ENCODE data around the gene NUPR1.

Gene NUPR1

GRCh38 chr16:28499854-28500253 is 38.9 kb downstream of the NUPR1 start:
- in situ Hi-C loops (cut with MboI; ENCODE audit: low sequenced_read_pairs) = loop anchor here (25.0 kb wide), 1 partner anchor 112 kb away; the partner anchor contains the start of gene SULT1A1

DNA sequence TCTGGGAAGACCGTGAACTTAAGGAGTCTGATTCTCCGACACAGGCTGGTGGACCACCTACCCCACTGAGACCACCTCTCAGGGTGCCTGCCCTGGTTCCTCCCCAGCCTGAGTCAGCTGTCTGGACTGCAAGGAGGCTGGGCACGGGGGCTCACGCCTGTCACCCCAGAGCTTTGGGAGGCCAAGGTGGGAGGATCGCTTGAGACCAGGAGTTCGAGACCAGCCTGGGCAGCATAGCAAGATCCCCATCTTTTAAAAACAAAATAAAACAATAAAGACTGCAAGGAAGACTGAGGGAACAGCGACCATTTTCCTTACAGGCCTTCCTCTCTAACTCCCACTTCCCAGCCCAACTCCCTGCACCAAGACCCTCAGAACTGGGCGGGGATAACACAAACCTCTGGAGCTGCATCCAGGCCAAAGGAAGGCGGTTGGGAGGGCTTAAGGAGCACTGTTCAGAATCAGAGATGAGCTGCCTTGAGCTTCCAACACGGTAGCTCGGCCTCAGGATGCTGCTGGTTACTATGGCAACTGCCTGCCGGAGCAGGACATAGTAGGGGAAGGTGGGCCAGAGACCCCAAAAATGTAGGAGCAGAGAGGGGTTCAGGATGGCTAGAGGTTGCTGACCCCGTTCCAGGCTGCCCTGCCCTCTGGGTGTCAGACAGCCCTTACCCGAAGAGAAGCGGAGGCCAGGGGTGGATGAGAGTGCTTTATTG is 40.0 kb downstream of the NUPR1 start:
- in situ Hi-C loops (cut with MboI; ENCODE audit: low sequenced_read_pairs) = loop anchor here (25.0 kb wide), 1 partner anchor 113 kb away; the partner anchor contains the start of gene SULT1A1

DNA sequence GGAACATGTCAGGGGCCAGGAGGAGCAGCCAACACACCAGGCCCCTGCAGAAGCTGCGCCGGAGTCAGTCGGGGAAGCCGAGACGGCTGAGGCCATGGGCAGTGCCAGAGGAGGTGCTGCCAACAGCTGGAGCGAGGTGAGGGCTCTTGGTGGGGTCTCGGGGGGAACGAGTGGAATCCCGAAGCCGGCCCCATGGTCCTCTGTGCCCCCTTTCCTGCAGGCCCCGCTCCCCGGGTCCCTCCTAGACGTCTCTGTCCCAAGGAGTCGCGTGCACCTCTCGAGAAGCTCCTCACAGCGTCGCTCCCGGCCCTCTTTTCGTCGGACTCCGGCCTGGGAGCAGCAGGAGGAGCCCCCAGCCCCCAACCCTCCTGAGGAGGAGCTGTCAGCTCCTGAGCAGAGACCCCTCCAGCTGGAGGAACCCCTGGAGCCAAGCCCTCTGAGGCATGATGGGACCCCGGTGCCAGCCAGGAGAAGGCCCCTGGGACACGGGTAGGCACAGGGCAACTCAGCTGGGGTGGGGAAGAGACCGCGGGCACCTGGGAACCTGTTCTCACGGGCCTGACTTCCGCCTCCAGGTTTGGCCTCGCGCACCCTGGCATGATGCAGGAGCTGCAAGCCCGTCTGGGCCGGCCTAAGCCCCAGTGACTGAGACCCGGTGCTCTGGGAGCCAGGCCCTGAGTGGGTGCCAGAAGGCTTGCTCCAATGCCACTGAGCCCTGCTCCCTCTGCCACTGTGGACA is 40.7 kb downstream of the NUPR1 start:
- in situ Hi-C loops (cut with MboI; ENCODE audit: low sequenced_read_pairs) = loop anchor here (25.0 kb wide), 1 partner anchor 114 kb away; the partner anchor contains the start of gene SULT1A1

- in situ Hi-C loops (cut with MboI; ENCODE audit: low sequenced_read_pairs) = loop anchor here (25.0 kb wide), 1 partner anchor 115 kb away; the partner anchor contains the start of gene SULT1A1
These were observed 41.4 kb downstream of the NUPR1 start for GRCh38 chr16:28497386-28497785.

- in situ Hi-C loops (cut with MboI; ENCODE audit: low sequenced_read_pairs) = loop anchor here (25.0 kb wide), 1 partner anchor 115 kb away; the partner anchor contains the start of gene SULT1A1
These were observed 41.9 kb downstream of the NUPR1 start for GRCh38 chr16:28496844-28497243.

DNA sequence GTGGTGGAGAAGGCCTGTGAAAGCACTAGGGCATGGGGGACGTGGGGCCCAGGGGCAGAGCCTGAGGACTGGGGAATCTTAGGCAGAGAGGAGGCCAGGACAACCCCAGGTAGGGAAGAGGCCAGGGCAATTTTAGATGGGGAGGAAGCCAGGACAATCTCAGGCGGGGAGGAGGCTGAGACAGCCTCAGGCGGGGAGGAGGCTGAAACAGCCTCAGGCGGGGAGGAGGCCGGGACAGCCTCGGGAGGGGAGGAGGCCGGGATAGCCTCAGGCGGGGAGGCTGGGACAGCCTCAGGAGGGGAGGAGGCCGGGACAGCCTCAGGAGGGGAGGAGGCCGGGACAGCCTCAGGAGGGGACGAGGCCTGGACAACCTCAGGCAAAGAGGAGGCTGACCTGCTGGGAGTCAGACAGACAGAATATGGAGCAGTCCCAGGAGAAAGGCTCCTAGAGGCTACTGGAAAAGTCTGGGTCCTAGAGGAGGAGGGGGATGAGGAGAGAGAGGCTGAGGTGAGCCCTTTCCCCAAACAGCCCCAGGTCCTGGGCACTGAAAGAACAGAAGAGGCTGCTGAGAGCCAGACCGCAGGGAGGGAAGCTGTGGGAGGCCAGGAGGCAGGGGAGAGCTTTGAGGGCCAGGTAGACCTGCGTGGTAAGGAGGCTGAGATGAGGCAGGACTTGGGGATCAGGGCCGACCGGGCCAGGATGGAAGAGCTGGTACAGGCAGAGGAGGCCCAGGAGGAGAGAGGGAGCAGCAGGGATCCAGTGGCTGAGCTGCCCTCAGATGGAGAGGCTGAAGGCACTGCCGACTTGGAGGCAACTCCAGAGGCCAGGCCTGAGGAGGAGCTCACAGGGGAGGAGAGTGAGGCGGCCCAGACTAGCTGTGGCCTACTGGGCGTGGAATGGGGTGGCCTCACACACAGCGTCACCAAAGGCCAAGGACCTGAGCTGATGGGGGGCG is 42.7 kb downstream of the NUPR1 start:
- in situ Hi-C loops (cut with MboI; ENCODE audit: low sequenced_read_pairs) = loop anchor here (25.0 kb wide), 1 partner anchor 116 kb away; the partner anchor contains the start of gene SULT1A1

DNA sequence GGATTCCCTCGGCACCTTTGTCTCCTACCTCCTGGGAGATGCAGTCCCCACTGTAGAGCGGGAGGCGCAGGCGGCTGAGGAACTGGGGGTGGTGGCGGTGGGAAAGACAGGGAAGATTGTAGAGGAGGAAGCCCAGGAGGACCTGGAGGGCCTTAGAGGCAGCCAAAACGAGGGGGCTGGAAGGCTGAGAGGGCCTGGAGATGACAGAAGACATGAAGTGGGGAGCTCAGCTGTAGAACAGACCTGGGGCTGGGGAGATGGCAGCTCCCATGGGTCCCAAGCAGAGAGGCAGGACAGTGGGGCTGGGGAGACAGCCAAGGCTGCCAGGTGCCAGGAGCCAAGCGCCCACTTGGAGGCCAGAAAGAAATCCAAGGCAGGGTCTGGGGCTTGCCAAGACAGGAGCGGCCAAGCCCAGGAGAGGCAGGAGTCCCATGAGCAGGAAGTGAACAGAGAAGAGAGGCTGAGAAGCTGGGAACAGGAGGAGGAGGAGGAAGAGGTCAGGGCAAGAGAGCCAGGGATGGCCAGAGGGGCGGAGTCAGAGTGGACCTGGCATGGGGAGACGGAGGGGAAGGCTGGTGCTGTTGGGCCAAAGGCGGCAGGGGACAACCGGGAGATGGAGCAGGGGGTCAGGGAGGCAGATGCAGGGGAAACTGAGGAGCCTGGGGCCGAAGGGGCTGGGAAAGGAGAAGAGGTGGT is 43.5 kb downstream of the NUPR1 start:
- in situ Hi-C loops (cut with MboI; ENCODE audit: low sequenced_read_pairs) = loop anchor here (25.0 kb wide), 1 partner anchor 117 kb away; the partner anchor contains the start of gene SULT1A1

DNA sequence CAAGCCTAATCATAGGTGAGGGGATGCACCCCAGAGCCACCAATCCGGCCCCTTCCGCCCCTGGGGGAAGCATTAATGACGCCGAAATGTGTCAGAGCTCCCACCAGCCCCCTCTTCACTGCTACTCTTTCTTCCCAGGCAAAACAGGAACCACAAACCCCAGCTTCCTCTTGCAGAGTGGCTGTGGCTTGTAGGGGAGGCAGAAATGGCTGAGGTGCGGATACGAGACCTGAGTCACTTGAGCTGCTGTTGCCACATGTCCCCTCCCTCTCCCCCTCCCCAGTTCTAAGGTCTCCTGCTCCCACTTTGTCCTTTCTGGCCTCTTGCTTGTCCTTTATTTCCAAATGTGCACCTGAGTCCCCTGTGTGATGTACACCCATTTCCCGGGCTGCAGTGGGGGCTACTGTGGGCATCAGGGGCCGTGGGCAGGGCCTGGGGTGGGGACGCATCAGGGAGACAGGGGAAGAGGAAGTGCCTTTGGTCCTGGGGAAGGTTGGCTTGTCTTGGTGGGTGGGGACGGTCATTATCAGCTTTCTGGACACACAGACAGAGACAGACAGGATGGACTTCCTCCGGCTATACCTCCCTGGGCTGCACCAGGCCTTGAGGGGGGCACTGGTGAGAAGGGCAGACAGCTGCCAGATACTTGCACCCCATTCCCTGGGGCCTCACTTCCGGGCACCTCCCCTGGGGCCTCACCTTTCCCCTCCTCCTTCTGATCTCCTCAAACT is 44.5 kb downstream of the NUPR1 start, which contains the start of gene APOBR:
TSS of gene APOBR (plus strand) at position 523 of the 731 bp plus-strand sequence. CDS start at position 562, 39 bp downstream.
- in situ Hi-C loops (cut with MboI; ENCODE audit: low sequenced_read_pairs) = loop anchor here (25.0 kb wide), 1 partner anchor 118 kb away; the partner anchor contains the start of gene SULT1A1

GRCh38 chr16:28492511-28492910 is 46.3 kb downstream of the NUPR1 start:
- in situ Hi-C loops (cut with MboI; ENCODE audit: low sequenced_read_pairs) = loop anchor here (25.0 kb wide), 1 partner anchor 120 kb away; the partner anchor contains the start of gene SULT1A1

DNA sequence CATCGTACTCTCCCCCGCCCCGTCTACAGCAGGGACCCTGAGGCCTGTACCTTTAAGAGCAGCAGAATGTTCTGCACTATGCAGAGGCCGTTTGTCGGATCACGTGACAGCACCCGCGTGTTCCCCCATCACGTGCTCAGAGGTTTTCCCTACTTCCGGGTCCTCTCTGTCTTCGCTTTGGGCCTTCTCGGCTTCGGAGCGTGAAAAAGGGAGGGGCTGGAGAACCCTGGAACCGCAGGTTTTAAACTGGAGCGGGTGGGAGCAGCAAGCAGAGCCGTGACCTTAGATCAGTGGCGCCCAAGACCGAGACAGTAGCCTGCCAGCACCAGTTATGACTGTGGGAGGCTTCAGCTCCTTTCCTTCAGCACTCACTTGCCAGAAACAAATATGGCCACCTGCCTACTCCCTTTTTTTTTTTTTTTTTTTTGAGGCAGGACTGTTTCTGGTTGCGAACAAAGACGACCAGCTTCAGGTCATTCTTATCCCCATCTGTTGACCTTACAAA is 46.8 kb downstream of the NUPR1 start, which contains the start of gene CLN3:
TSS of gene CLN3 (minus strand) at position 105 of the 505 bp plus-strand sequence. CDS start 315 bp downstream, outside the sequence.
- in situ Hi-C loops (cut with MboI; ENCODE audit: low sequenced_read_pairs) = loop anchor here (25.0 kb wide), 1 partner anchor 120 kb away; the partner anchor contains the start of gene SULT1A1

DNA sequence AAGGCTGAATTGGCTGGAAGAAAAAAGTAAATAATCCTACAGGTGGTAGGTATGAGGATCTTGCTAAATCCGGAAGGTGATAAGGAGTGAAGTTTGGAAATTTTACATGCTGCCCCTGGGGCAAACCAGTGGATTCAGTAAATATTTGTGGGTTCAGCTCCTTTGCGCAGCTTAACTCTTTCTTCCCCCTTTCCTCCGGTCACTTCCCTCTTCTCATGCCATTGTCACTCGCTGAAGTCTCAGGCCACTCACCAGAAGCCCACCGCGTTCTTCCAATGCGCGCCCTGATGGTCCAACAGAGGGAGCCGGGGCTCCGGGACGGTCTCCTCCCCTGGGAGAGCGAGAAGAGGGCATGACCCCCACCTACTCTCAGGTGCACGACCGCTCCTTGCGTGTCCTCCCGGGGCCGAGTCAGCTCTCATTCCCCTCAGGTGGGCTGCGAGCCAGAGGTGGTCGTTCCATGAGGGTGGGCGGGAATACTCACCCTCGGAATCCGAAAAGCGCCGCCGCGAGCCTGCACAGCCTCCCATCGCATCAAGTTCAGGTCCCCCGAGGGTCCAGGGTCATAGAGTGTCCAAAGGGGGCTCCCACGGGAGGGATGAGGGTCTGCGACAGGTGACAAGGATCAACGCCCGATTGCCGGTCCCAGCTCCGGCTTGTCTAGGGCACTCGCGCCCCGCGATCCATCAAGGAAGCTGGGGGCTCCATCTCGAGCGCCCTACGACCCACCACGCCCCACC is 47.4 kb downstream of the NUPR1 start:
- in situ Hi-C loops (cut with MboI; ENCODE audit: low sequenced_read_pairs) = loop anchor here (25.0 kb wide), 1 partner anchor 121 kb away; the partner anchor contains the start of gene SULT1A1

DNA sequence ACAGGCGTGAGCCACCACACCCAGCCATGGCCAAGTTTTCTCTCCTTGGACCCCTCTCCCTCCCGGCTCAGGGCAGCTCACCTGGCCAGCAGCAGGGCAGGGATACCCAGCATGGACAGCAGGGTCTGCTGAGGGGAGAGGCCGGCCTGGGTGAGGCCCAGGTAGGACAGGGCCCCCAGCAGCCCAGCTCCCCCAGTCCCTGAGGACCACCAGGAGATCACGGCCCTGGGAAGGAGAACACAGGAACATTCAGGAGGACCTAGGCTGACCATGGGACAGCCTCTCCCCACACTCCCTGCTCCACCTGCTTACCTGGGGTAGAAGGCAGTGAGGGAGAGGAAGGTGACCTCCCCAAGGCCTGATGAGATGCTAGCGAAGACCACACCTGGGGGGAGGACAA is 52.5 kb downstream of the NUPR1 start:
- in situ Hi-C loops (cut with MboI; ENCODE audit: low sequenced_read_pairs) = loop anchor here (25.0 kb wide), 1 partner anchor 126 kb away; the partner anchor contains the start of gene SULT1A1

GRCh38 chr16:28483361-28483760 is 55.4 kb downstream of the NUPR1 start:
- in situ Hi-C loops (cut with MboI; ENCODE audit: low sequenced_read_pairs) = loop anchor here (25.0 kb wide), 1 partner anchor 129 kb away; the partner anchor contains the start of gene SULT1A1
